HepG2 (cell line): ENCODE measurements around the gene SAMD10.

Experiments
- KDM4B ChIP-seq: sonication (generic); formaldehyde crosslinking; IDR thresholded peaks from 2 replicates; pipeline ENCODE4 v1.4.0; 2020; ENCODE audit warnings: missing genetic modification reagents
- KLF16 ChIP-seq, 2 experiments: sonication (generic) in 1 of 2; formaldehyde crosslinking in 1 of 2; IDR thresholded peaks; 2 replicates each; pipeline versions ENCODE4 v1.6.1 to v1.8.0; 2016 to 2023; ENCODE audit warnings: missing genetic modification reagents in 2 of 2, missing compliant biosample characterization in 1 of 2
- MAZ ChIP-seq, 2 experiments: sonication (generic) in 1 of 2; formaldehyde crosslinking in 1 of 2; IDR thresholded peaks; 2 replicates each; pipeline versions ENCODE4 v1.5.0 to v1.6.1; 2012 to 2020; ENCODE audit warnings: low read depth in 2 of 2, mild to moderate bottlenecking in 2 of 2, borderline replicate concordance in 1 of 2, improper control_type of control experiment in 1 of 2, low read length in 1 of 2, missing genetic modification reagents in 1 of 2, moderate library complexity in 1 of 2
- SMC3 ChIP-seq: IDR thresholded peaks from 2 replicates; pipeline ENCODE4 v1.6.1; 2011; ENCODE audit warnings: low read length, improper control_type of control experiment
- TIGD3 ChIP-seq: sonication (generic); formaldehyde crosslinking; IDR thresholded peaks from 2 replicates; pipeline ENCODE4 v1.5.1; 2020; ENCODE audit warnings: mild to moderate bottlenecking, missing genetic modification reagents, borderline replicate concordance
- ZNF331 ChIP-seq: sonication (generic); formaldehyde crosslinking; IDR thresholded peaks from 2 replicates; pipeline ENCODE4 v1.4.0; 2020; ENCODE audit warnings: missing genetic modification reagents

DNA sequence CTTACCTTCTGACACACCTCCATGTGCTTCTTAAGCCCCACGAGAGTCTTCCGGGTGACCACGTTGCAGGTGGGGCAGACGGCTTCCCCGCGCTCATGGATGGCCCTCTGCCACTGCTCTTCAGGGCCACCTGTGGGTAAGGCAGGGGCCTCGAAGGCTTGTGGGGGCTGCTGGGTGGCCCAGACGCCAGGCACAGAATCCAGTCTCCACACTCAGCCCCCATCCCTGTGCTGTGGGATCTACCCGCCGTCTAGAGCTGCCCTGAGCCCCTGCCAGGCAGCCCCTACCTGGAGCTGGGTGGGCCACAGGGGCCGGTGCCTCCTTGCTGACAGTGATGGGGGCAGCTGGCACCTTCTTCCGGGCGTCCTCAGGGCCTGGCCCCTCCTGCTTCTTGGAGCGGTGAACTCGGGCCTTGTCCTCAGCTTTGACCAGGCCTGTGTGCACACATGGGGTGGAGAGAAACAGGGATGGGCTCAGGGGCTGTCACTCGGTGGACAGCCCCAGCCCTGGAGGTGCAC lies 15.6 kb downstream of the SAMD10 start:
- no peak for TF ChIP-seq SMC3
- TF ChIP-seq MAZ (IDR thresholded peaks at IDR 0.05; ENCODE audit: borderline replicate concordance, low read depth, low read length), result no peak
- no peak for TF ChIP-seq MAZ (CRISPR knock-in tag; IDR thresholded peaks at IDR 0.05; ENCODE audit: low read depth)
- TF ChIP-seq ZNF331 (CRISPR knock-in tag), result no peak
- no peak for TF ChIP-seq KDM4B
- no peak for TF ChIP-seq TIGD3
- no peak for TF ChIP-seq KLF16 (CRISPR knock-in tag; IDR thresholded peaks at IDR 0.05)
